Measurements from ENCODE around the gene INTS14.
A peak's percentile ranks its signal among the peaks of the same experiment; 100 is the strongest.

Gene INTS14

GRCh38 chr15:65642594-65642993, 31.7 kb upstream of the INTS14 start:
- Histone ChIP-seq H3K23ac (ENCODE audit: low read length in 2 of 2) (no peak overlapping the region), H3K4ac (ENCODE audit: low read depth in 1 of 2, low read length in 2 of 2) (no peak overlapping the region), H3K14ac (ENCODE audit: low read length in 2 of 2) (no peak overlapping the region), H3K27me3 (ENCODE audit: control insufficient read depth in 1 of 2, insufficient read depth in 1 of 2, low read length in 2 of 2) (no peaks in the 10 kb centered on the region), H3K4me3 (ENCODE audit: insufficient read depth in 1 of 2, low read depth in 1 of 2, low read length in 2 of 2) (no peak overlapping the region), H2BK15ac (ENCODE audit: low read depth, poor library complexity, severe bottlenecking) (no peak overlapping the region), H3K79me1 (replicated peaks; ENCODE audit: low read length, poor library complexity, severe bottlenecking) (no peaks in the 10 kb centered on the region), H3K9me3 (ENCODE audit: control insufficient read depth, low read length) (no peaks in the 10 kb centered on the region), H4K8ac (ENCODE audit: low read length) (no peak overlapping the region), H2AK5ac (ENCODE audit: low read length, severe bottlenecking) (no peak overlapping the region), H3K36me3 (ENCODE audit: control insufficient read depth in 1 of 2, insufficient read depth in 2 of 2, low read depth in 1 of 2, low read length in 2 of 2) (peaks cover 0 to 3% of the 10 kb centered on the region in 2 experiments), H2BK5ac (ENCODE audit: low read depth, low read length, poor library complexity, severe bottlenecking) (no peak overlapping the region), H3K9ac (ENCODE audit: low read length) (no peak overlapping the region), H3K4me1 (ENCODE audit: control insufficient read depth, insufficient read depth, low read depth, low read length) (peaks cover 11% of the 10 kb centered on the region), H3K27ac (ENCODE audit: low read length, poor library complexity, severe bottlenecking) (no peak overlapping the region), H2BK120ac (ENCODE audit: low read depth, low read length) (no peak overlapping the region), H4K91ac (ENCODE audit: low read length) (no peak overlapping the region), H2AFZ (ENCODE audit: low read depth, low read length) (no peak overlapping the region), H3K18ac (ENCODE audit: low read depth in 1 of 2, low read length in 2 of 2) (no peak overlapping the region), H3K4me2 (ENCODE audit: low read length, poor library complexity, severe bottlenecking) (no peak overlapping the region), H2BK12ac (ENCODE audit: low read length in 2 of 2) (no peak overlapping the region)
- WGBS: 91% methylated on average over 6 of the region's 6 CpGs
- no peak for DNase-seq

GRCh38 chr15:65641768-65642475, 31.0 kb upstream of the INTS14 start:
- no peak overlapping the region for H4K91ac ChIP-seq (ENCODE audit: low read length)
- no peak overlapping the region for H2AK5ac ChIP-seq (ENCODE audit: low read length, severe bottlenecking)
- H2BK5ac ChIP-seq (ENCODE audit: low read depth, low read length, poor library complexity, severe bottlenecking): no peak overlapping the region
- no peak overlapping the region for H2BK12ac ChIP-seq (ENCODE audit: low read length in 2 of 2)
- 83% methylated on average over 6 of the region's 6 CpGs for WGBS
- H3K79me1 ChIP-seq (replicated peaks; ENCODE audit: low read length, poor library complexity, severe bottlenecking): no peaks in the 10 kb centered on the region
- H3K4me2 ChIP-seq (ENCODE audit: low read length, poor library complexity, severe bottlenecking): no peak overlapping the region
- H4K8ac ChIP-seq (ENCODE audit: low read length): no peak overlapping the region
- no peak overlapping the region for H2BK15ac ChIP-seq (ENCODE audit: low read depth, poor library complexity, severe bottlenecking)
- peaks cover 11% of the 10 kb centered on the region for H3K4me1 ChIP-seq (ENCODE audit: control insufficient read depth, insufficient read depth, low read depth, low read length)
- no peak overlapping the region for H3K4ac ChIP-seq (ENCODE audit: low read depth in 1 of 2, low read length in 2 of 2)
- no peaks in the 10 kb centered on the region for H3K9me3 ChIP-seq (ENCODE audit: control insufficient read depth, low read length)
- H3K27me3 ChIP-seq (ENCODE audit: control insufficient read depth in 1 of 2, insufficient read depth in 1 of 2, low read length in 2 of 2): no peaks in the 10 kb centered on the region
- no peak overlapping the region for H3K4me3 ChIP-seq (ENCODE audit: insufficient read depth in 1 of 2, low read depth in 1 of 2, low read length in 2 of 2)
- peaks cover 0 to 3% of the 10 kb centered on the region in 2 experiments for H3K36me3 ChIP-seq (ENCODE audit: control insufficient read depth in 1 of 2, insufficient read depth in 2 of 2, low read depth in 1 of 2, low read length in 2 of 2)
- H3K18ac ChIP-seq (ENCODE audit: low read depth in 1 of 2, low read length in 2 of 2): no peak overlapping the region
- H2AFZ ChIP-seq (ENCODE audit: low read depth, low read length): no peak overlapping the region
- no peak overlapping the region for H3K27ac ChIP-seq (ENCODE audit: low read length, poor library complexity, severe bottlenecking)
- no peak overlapping the region for H3K9ac ChIP-seq (ENCODE audit: low read length)
- H3K23ac ChIP-seq (ENCODE audit: low read length in 2 of 2): no peak overlapping the region
- H3K14ac ChIP-seq (ENCODE audit: low read length in 2 of 2): no peak overlapping the region
- no peak for DNase-seq
- H2BK120ac ChIP-seq (ENCODE audit: low read depth, low read length): no peak overlapping the region

GRCh38 chr15:65639509-65639908, 28.6 kb upstream of the INTS14 start:
- no peak overlapping the region for H3K27ac ChIP-seq (ENCODE audit: low read length, poor library complexity, severe bottlenecking)
- 86% methylated on average over 5 of the region's 6 CpGs for WGBS
- H3K4me1 ChIP-seq (ENCODE audit: control insufficient read depth, insufficient read depth, low read depth, low read length): peaks cover 8% of the 10 kb centered on the region
- H4K91ac ChIP-seq (ENCODE audit: low read length): no peak overlapping the region
- no peak for DNase-seq
- H3K9ac ChIP-seq (ENCODE audit: low read length): no peak overlapping the region
- no peak overlapping the region for H2BK120ac ChIP-seq (ENCODE audit: low read depth, low read length)
- no peak overlapping the region for H2BK5ac ChIP-seq (ENCODE audit: low read depth, low read length, poor library complexity, severe bottlenecking)
- no peak overlapping the region for H3K4ac ChIP-seq (ENCODE audit: low read depth in 1 of 2, low read length in 2 of 2)
- H4K8ac ChIP-seq (ENCODE audit: low read length): no peak overlapping the region
- H3K4me2 ChIP-seq (ENCODE audit: low read length, poor library complexity, severe bottlenecking): no peak overlapping the region
- H2AFZ ChIP-seq (ENCODE audit: low read depth, low read length): no peak overlapping the region
- no peak overlapping the region for H2AK5ac ChIP-seq (ENCODE audit: low read length, severe bottlenecking)
- no peak overlapping the region for H3K23ac ChIP-seq (ENCODE audit: low read length in 2 of 2)
- peaks cover 0 to 3% of the 10 kb centered on the region in 2 experiments for H3K36me3 ChIP-seq (ENCODE audit: control insufficient read depth in 1 of 2, insufficient read depth in 2 of 2, low read depth in 1 of 2, low read length in 2 of 2)
- no peaks in the 10 kb centered on the region for H3K79me1 ChIP-seq (replicated peaks; ENCODE audit: low read length, poor library complexity, severe bottlenecking)
- H2BK15ac ChIP-seq (ENCODE audit: low read depth, poor library complexity, severe bottlenecking): no peak overlapping the region
- H3K9me3 ChIP-seq (ENCODE audit: control insufficient read depth, low read length): no peaks in the 10 kb centered on the region
- H2BK12ac ChIP-seq (ENCODE audit: low read length in 2 of 2): no peak overlapping the region
- no peak overlapping the region for H3K18ac ChIP-seq (ENCODE audit: low read depth in 1 of 2, low read length in 2 of 2)
- no peaks in the 10 kb centered on the region for H3K27me3 ChIP-seq (ENCODE audit: control insufficient read depth in 1 of 2, insufficient read depth in 1 of 2, low read length in 2 of 2)
- H3K4me3 ChIP-seq (ENCODE audit: insufficient read depth in 1 of 2, low read depth in 1 of 2, low read length in 2 of 2): no peak overlapping the region
- H3K14ac ChIP-seq (ENCODE audit: low read length in 2 of 2): no peak overlapping the region

GRCh38 chr15:65638681-65639089, 27.8 kb upstream of the INTS14 start:
- Histone ChIP-seq H3K23ac (ENCODE audit: low read length in 2 of 2) (no peak overlapping the region), H2BK120ac (ENCODE audit: low read depth, low read length) (no peak overlapping the region), H2AFZ (ENCODE audit: low read depth, low read length) (no peak overlapping the region), H4K91ac (ENCODE audit: low read length) (no peak overlapping the region), H3K27me3 (ENCODE audit: control insufficient read depth in 1 of 2, insufficient read depth in 1 of 2, low read length in 2 of 2) (no peaks in the 10 kb centered on the region), H3K9ac (ENCODE audit: low read length) (peak overlapping the region; percentile 22), H3K27ac (ENCODE audit: low read length, poor library complexity, severe bottlenecking) (no peak overlapping the region), H3K18ac (ENCODE audit: low read depth in 1 of 2, low read length in 2 of 2) (no peak overlapping the region), H3K14ac (ENCODE audit: low read length in 2 of 2) (no peak overlapping the region), H3K4me2 (ENCODE audit: low read length, poor library complexity, severe bottlenecking) (no peak overlapping the region), H3K36me3 (ENCODE audit: control insufficient read depth in 1 of 2, insufficient read depth in 2 of 2, low read depth in 1 of 2, low read length in 2 of 2) (peaks cover 0 to 3% of the 10 kb centered on the region in 2 experiments), H3K9me3 (ENCODE audit: control insufficient read depth, low read length) (no peaks in the 10 kb centered on the region), H2AK5ac (ENCODE audit: low read length, severe bottlenecking) (no peak overlapping the region), H2BK5ac (ENCODE audit: low read depth, low read length, poor library complexity, severe bottlenecking) (no peak overlapping the region), H2BK15ac (ENCODE audit: low read depth, poor library complexity, severe bottlenecking) (no peak overlapping the region), H3K4me1 (ENCODE audit: control insufficient read depth, insufficient read depth, low read depth, low read length) (peaks cover 8% of the 10 kb centered on the region), H4K8ac (ENCODE audit: low read length) (no peak overlapping the region), H3K4ac (ENCODE audit: low read depth in 1 of 2, low read length in 2 of 2) (no peak overlapping the region), H3K79me1 (replicated peaks; ENCODE audit: low read length, poor library complexity, severe bottlenecking) (no peaks in the 10 kb centered on the region), H2BK12ac (ENCODE audit: low read length in 2 of 2) (no peak overlapping the region), H3K4me3 (ENCODE audit: insufficient read depth in 1 of 2, low read depth in 1 of 2, low read length in 2 of 2) (no peak overlapping the region)
- DNase-seq: peak; percentile 85
- 42% methylated on average over 2 of the region's 3 CpGs for WGBS
